GM23248 (cell line): ENCODE results near the gene TEF.

Source experiments
- EZH2 ChIP-seq: fragments of 200-600 bp; sonication (generic); IDR thresholded peaks from 2 replicates; pipeline ENCODE4 v1.6.1; 2018; ENCODE audit warnings: antibody characterized with exemption, mild to moderate bottlenecking; ENCODE audit not compliant: insufficient read depth, poor library complexity, severe bottlenecking
- EZH2phosphoT487 ChIP-seq: fragments of 200-600 bp; sonication (generic); IDR thresholded peaks from 2 replicates; pipeline ENCODE4 v1.6.1; 2018; ENCODE audit warnings: antibody characterized with exemption, moderate library complexity, mild to moderate bottlenecking, low read depth; ENCODE audit not compliant: insufficient read depth

- no peak for TF ChIP-seq EZH2
- TF ChIP-seq EZH2phosphoT487, result no peak
Measured at GRCh38 chr22:41369837-41370236, 11.9 kb upstream of the TEF start.
